ENCODE measurements around the gene TKTL1.
A peak's percentile ranks its signal among the peaks of the same experiment; 100 is the strongest.

Gene TKTL1

GRCh38 chrX:154379569-154379951, 84.0 kb downstream of the TKTL1 start:
- Histone ChIP-seq H3K79me2 (ENCODE audit: insufficient read depth, low read length) (peaks cover 12% of the 10 kb centered on the region), H4K20me1 (ENCODE audit: low read depth, low read length) (no peaks in the 10 kb centered on the region), H3K36me3 (ENCODE audit: low read length) (no peaks in the 10 kb centered on the region), H3K27ac (ENCODE audit: low read depth, low read length) (peak overlapping the region; percentile 59), H3K4me2 (ENCODE audit: low read depth, low read length, poor library complexity, severe bottlenecking) (peak overlapping the region; percentile 76), H3K4me3 (ENCODE audit: insufficient read depth, low read length, poor library complexity, severe bottlenecking) (peak overlapping the region; percentile 69), H3K27me3 (ENCODE audit: low read length) (no peaks in the 10 kb centered on the region), H3K9me3 (ENCODE audit: insufficient read depth, low read length) (no peaks in the 10 kb centered on the region), H3F3A (ENCODE audit: insufficient read depth) (no peaks in the 10 kb centered on the region), H3K9ac (ENCODE audit: low read length) (peak overlapping the region; percentile 97), H2AFZ (ENCODE audit: low read depth, low read length, severe bottlenecking) (no peak overlapping the region), H3K9me2 (replicated peaks; ENCODE audit: insufficient read depth, low read length) (no peaks in the 10 kb centered on the region)
- TF ChIP-seq CTCF (IDR thresholded peaks at IDR 0.05; ENCODE audit: insufficient read depth, low read length, poor library complexity, severe bottlenecking), result no peak
- no peak for TF ChIP-seq EZH2phosphoT487 (conservative IDR thresholded peaks at IDR 0.05; ENCODE audit: low read length)
